ENCODE data around the gene KCNAB2.

- TF ChIP-seq EZH2 (IDR thresholded peaks at IDR 0.05): no peak
- TF ChIP-seq EZH2phosphoT487 (IDR thresholded peaks at IDR 0.05): no peak
- no peak for TF ChIP-seq CTCF (IDR thresholded peaks at IDR 0.05)
These were observed 79.2 kb downstream of the KCNAB2 start for GRCh38 chr1:6124746-6125365.
